Kidney (tissue), 14 donors: ENCODE data around the gene AOPEP. TPM values are rescaled to one million over a fixed set of nuclear protein-coding genes. Genes with fewer than 3 reads are reported as not detected.

Experiments
- DNase-seq, 5 donors: peaks; one replicate each; pipeline ENCODE4 v3.0.0-alpha.2; 2013 to 2020
- FAIRE-seq: peaks from 2 replicates; lab custom pipeline; 2012; peaks lifted over from hg19 to GRCh38; lab: Jason Lieb, UNC
- H3K27ac ChIP-seq, 2 donors: one replicate each; pipeline ENCODE4 v1.7.0; 2013; ENCODE audit warnings: low read depth in 2 of 2, low read length in 2 of 2, inconsistent platforms in 1 of 2
- H3K27me3 ChIP-seq: one replicate; pipeline ENCODE4 v1.7.1; 2013; ENCODE audit warnings: low read length, inconsistent platforms; ENCODE audit not compliant: control insufficient read depth, insufficient read depth
- H3K36me3 ChIP-seq, 3 donors: one replicate each; pipeline versions ENCODE4 v1.7.0 to v1.7.1; 2013; ENCODE audit warnings: low read length in 3 of 3, control low read depth in 1 of 3, inconsistent platforms in 1 of 3; ENCODE audit not compliant: insufficient read depth in 3 of 3, control insufficient read depth in 2 of 3
- H3K4me1 ChIP-seq, 3 donors: one replicate each; pipeline versions ENCODE4 v1.7.0 to v1.7.1; 2013; ENCODE audit warnings: low read length in 3 of 3, inconsistent platforms in 1 of 3, low read depth in 1 of 3; ENCODE audit not compliant: control insufficient read depth in 2 of 3, insufficient read depth in 2 of 3
- H3K4me3 ChIP-seq, 3 donors: one replicate each; pipeline versions ENCODE4 v1.7.0 to v1.8.1; 2013; ENCODE audit warnings: low read length in 3 of 3, control low read depth in 1 of 3, inconsistent platforms in 1 of 3
- H3K9ac ChIP-seq, 3 donors: one replicate each; pipeline versions ENCODE4 v1.7.0 to v1.7.1; 2013; ENCODE audit warnings: low read length in 3 of 3, control low read depth in 1 of 3, inconsistent platforms in 1 of 3
- H3K9me3 ChIP-seq, 3 donors: one replicate each; pipeline versions ENCODE4 v1.7.0 to v1.7.1; 2013; ENCODE audit warnings: low read length in 3 of 3, control low read depth in 1 of 3, inconsistent platforms in 1 of 3; ENCODE audit not compliant: control insufficient read depth in 2 of 3, insufficient read depth in 1 of 3
- CTCF ChIP-seq: IDR thresholded peaks from 3 replicates; pipeline ENCODE4 v1.5.1; 2012; ENCODE audit warnings: mild to moderate bottlenecking, moderate library complexity, borderline replicate concordance; ENCODE audit not compliant: insufficient read depth; ENCODE audit errors: extremely low read depth
- intact Hi-C: fragments of 100-400 bp; cut with DNase I; formaldehyde crosslinking; loops from one replicate; pipeline ENCODE4 v1.11.1; 2022
- polyA plus RNA-seq: library from polyadenylated mRNA; stranded (reverse); fragments of 350-450 nt; fragmentation: Illumina TruSeq; extraction: RNeasy Lipid Tissue Mini Kit (QIAGEN cat#74804); gene quantifications from one replicate; pipeline ENCODE4 v1.2.3, GENCODE V29; 2014; ENCODE audit warnings: low read depth, low replicate concordance; ENCODE audit not compliant: insufficient read depth
- total RNA-seq: library from RNA; stranded (reverse); fragmentation: NEBNext Ultra II Directional; extraction: Animal tissue kit (Norgen Biotek cat#: 25700); gene quantifications from one replicate; pipeline ENCODE4 v1.2.1, GENCODE V29; 2021
- donor health status: control.
- donor health status: control.
- donor health status: control.
- donor health status: control.
- donor health status: control.
- donor health status: DM: yes; HTN: yes; CAD: no.
- donor health status: Normal renal cell carcinoma (clear cell type).

Gene AOPEP
- total and polyA plus RNA-seq, 2 donors from 2014 or later: 52.2 to 119 TPM

- TF ChIP-seq CTCF: no peak
- intact Hi-C loops: no loop called here
- FAIRE-seq: no peak
Measured at GRCh38 chr9:95116002-95116807, 389.7 kb downstream of the AOPEP start.

GRCh38 chr9:95116808-95117204 lies 390.3 kb downstream of the AOPEP start:
- intact Hi-C loops: no loop called here
- Histone ChIP-seq H3K4me3 (no peak overlapping the region), H3K9me3 (no peaks in the 10 kb centered on the region), H3K36me3 (peaks cover 2 to 9% (median 5%) of the 10 kb centered on the region in 3 donors), H3K4me1 (peaks cover 0 to 2% (median 2%) of the 10 kb centered on the region in 3 donors), H3K27ac (no peak overlapping the region), H3K27me3 (no peaks in the 10 kb centered on the region), H3K9ac (no peak overlapping the region)
- DNase-seq (no peak), FAIRE-seq (no peak)
- TF ChIP-seq CTCF: no peak

More at GRCh38 chr9:95116002-95116807, 389.7 kb downstream of the AOPEP start:
- H3K27ac ChIP-seq: no peak overlapping the region
- no peak overlapping the region for H3K9ac ChIP-seq
- H3K36me3 ChIP-seq: peaks cover 6 to 12% (median 10%) of the 10 kb centered on the region in 3 donors
- no peaks in the 10 kb centered on the region for H3K27me3 ChIP-seq
- no peaks in the 10 kb centered on the region for H3K9me3 ChIP-seq
- no peak overlapping the region for H3K4me3 ChIP-seq
- peaks cover 0 to 2% (median 2%) of the 10 kb centered on the region in 3 donors for H3K4me1 ChIP-seq
- DNase-seq: peak in 2 of 5 donors; percentile 32 to 53

GRCh38 chr9:95118596-95118995 lies 392.1 kb downstream of the AOPEP start:
- H3K4me1 ChIP-seq: peaks cover 0 to 2% (median 2%) of the 10 kb centered on the region in 3 donors
- no peak overlapping the region for H3K4me3 ChIP-seq
- no peaks in the 10 kb centered on the region for H3K27me3 ChIP-seq
- H3K9me3 ChIP-seq: no peaks in the 10 kb centered on the region
- intact Hi-C loops: no loop called here
- no peak overlapping the region for H3K27ac ChIP-seq
- TF ChIP-seq CTCF: no peak
- FAIRE-seq (no peak), DNase-seq (no peak)
- no peak overlapping the region for H3K9ac ChIP-seq
- peaks cover 2 to 7% (median 2%) of the 10 kb centered on the region in 3 donors for H3K36me3 ChIP-seq
